A549 (cell line): ENCODE measurements around the gene ENTPD2.

Source experiments
- CTCF ChIP-seq: fragments of >200 bp; sonication (Bioruptor Twin); formaldehyde crosslinking; IDR thresholded peaks from 3 replicates; pipeline ENCODE4 v1.5.1; 2016
- HDAC2 ChIP-seq: fragments of 200-600 bp; sonication (generic); IDR thresholded peaks from 2 replicates; pipeline ENCODE4 v1.6.1; 2016
- HMGXB4 ChIP-seq: fragments of 250-450 bp; sonication (Bioruptor Pico); IDR thresholded peaks from 2 replicates; pipeline ENCODE4 v1.5.0; 2021; ENCODE audit warnings: mild to moderate bottlenecking, moderate library complexity, borderline replicate concordance
- NR3C1 ChIP-seq: fragments of >200 bp; sonication (Bioruptor Twin); formaldehyde crosslinking; IDR thresholded peaks from 3 replicates; pipeline ENCODE4 v1.6.1; 2017
- POLR2A ChIP-seq: IDR thresholded peaks from 2 replicates; pipeline ENCODE4 v1.6.1; 2012; ENCODE audit warnings: mild to moderate bottlenecking, low read length
- RARB ChIP-seq: fragments of 250-450 bp; sonication (Bioruptor Pico); IDR thresholded peaks from 2 replicates; pipeline ENCODE4 v1.8.0; 2021; ENCODE audit warnings: mild to moderate bottlenecking, moderate library complexity
- SREBF2 ChIP-seq: fragments of 450-650 bp; IDR thresholded peaks from 2 replicates; pipeline ENCODE4 v1.6.1; 2014; ENCODE audit warnings: mild to moderate bottlenecking, moderate library complexity

- no peak for TF ChIP-seq NR3C1
- TF ChIP-seq CTCF: no peak
- TF ChIP-seq SREBF2: no peak
- no peak for TF ChIP-seq POLR2A
- no peak for TF ChIP-seq HMGXB4 (CRISPR knock-in tag)
- no peak for TF ChIP-seq HDAC2
- no peak for TF ChIP-seq RARB
These were observed 21.8 kb downstream of the ENTPD2 start, which contains the start of gene FUT7 for GRCh38 chr9:137031904-137032640.
